ENCODE data around the gene CCNY.

DNA sequence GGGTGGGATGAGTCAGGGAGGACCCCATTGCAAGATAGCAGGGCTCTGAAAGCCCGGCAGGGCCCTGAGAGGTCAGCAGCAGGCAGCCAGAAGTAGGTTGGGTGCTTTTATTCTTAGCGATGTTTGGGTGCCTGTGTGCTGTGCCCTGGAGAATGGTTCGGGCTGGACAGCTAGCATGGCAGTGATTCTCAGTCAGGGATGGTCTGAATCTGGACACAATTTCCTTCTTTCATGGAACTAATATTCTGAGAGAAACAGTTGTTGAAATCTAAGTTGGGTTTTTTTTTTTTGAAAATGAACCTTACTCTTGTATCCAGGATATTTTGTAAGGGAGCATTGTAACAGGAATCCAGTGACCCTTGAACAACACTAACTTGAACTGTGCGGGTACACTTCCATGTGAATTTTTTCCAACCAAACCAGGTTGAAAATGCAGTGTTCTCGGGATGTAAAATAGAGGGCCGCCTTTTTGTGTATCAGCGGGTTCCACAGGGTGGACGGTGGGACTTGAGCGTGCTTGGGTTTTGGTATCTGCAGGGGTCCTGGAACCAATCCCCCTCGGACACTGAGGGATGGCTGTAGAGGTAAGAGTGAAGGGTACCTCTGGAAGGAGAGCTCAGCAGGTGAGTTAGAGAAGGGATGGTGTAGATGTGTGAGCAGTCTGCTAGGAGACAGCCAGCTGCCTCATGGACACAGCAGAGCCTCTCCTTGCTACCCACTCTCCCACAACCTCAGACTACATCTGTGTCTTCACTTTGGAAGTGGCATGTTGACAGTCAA is 12.5 kb downstream of the CCNY start:
- TF ChIP-seq CTCF (IDR thresholded peaks at IDR 0.05) (no peak), EZH2 (IDR thresholded peaks at IDR 0.05; ENCODE audit: borderline replicate concordance, insufficient read depth, low read depth, low read length, poor library complexity, severe bottlenecking) (no peak)
